ENCODE data around the gene MANBA. TPM values are rescaled to one million over a fixed set of nuclear protein-coding genes. Genes with fewer than 3 reads are reported as not detected.

The MANBA gene
- total RNA-seq, 3 donors from 2014 or later (not counting 1 experiment from before 2014, with no cell fraction given), result 38.1 to 43.2 (median 40.8) TPM

- H3K36me3 ChIP-seq (ENCODE audit: control insufficient read depth, insufficient read depth, low read length), result peaks cover 61% of the 10 kb centered on the region
- Mint-ChIP-seq H3K27me3 (ENCODE audit: low read depth in 2 of 2) (no peaks in the 10 kb centered on the region), H3K27ac (peak overlapping the region in 1 of 2 donors; percentile 72), H3K9me3 (no peaks in the 10 kb centered on the region), H3K36me3 (peaks cover 5% of the 10 kb centered on the region), H3K4me3 (no peak overlapping the region), H3K4me1 (peaks cover 69 to 80% of the 10 kb centered on the region in 2 donors)
- no peak overlapping the region for H3K4me3 ChIP-seq (ENCODE audit: low read length)
- no peak overlapping the region for H3K27ac ChIP-seq (ENCODE audit: low read length)
- H3K4me1 ChIP-seq (ENCODE audit: control insufficient read depth, insufficient read depth, low read length), result peaks cover 16% of the 10 kb centered on the region
- no peaks in the 10 kb centered on the region for H3K9me3 ChIP-seq (ENCODE audit: control insufficient read depth, insufficient read depth, low read length)
- intact Hi-C loops (cut with micrococcal nuclease), result loop anchor here (2.0 kb wide), 1 partner anchor 17 kb away; no protein-coding TSS in a partner anchor
- DNase-seq (no peak), ATAC-seq (no peak)
- no peaks in the 10 kb centered on the region for H3K27me3 ChIP-seq (ENCODE audit: control insufficient read depth, insufficient read depth, low read length)
- 100% methylated on average over 1 of the region's 2 CpGs for WGBS (ENCODE audit: insufficient coverage)
- TF ChIP-seq CTCF (IDR thresholded peaks at IDR 0.05), result no peak
Observed at GRCh38 chr4:102808009-102808408, 47.2 kb upstream of the MANBA start.

GRCh38 chr4:102807345-102807744 is 46.6 kb upstream of the MANBA start:
- Mint-ChIP-seq H3K36me3 (peaks cover 7% of the 10 kb centered on the region), H3K4me1 (peaks cover 69 to 79% of the 10 kb centered on the region in 2 donors), H3K9me3 (no peaks in the 10 kb centered on the region), H3K27me3 (ENCODE audit: low read depth in 2 of 2) (no peaks in the 10 kb centered on the region), H3K27ac (peak overlapping the region in 1 of 2 donors; percentile 72), H3K4me3 (no peak overlapping the region)
- no peaks in the 10 kb centered on the region for H3K27me3 ChIP-seq (ENCODE audit: control insufficient read depth, insufficient read depth, low read length)
- H3K4me3 ChIP-seq (ENCODE audit: low read length), result no peak overlapping the region
- H3K4me1 ChIP-seq (ENCODE audit: control insufficient read depth, insufficient read depth, low read length), result peaks cover 15% of the 10 kb centered on the region
- intact Hi-C loops (cut with micrococcal nuclease), result no loop called here
- TF ChIP-seq CTCF (IDR thresholded peaks at IDR 0.05), result no peak
- 80% methylated on average over 1 of the region's 1 CpG for WGBS (ENCODE audit: insufficient coverage)
- no peak for DNase-seq
- no peaks in the 10 kb centered on the region for H3K9me3 ChIP-seq (ENCODE audit: control insufficient read depth, insufficient read depth, low read length)
- no peak overlapping the region for H3K27ac ChIP-seq (ENCODE audit: low read length)
- H3K36me3 ChIP-seq (ENCODE audit: control insufficient read depth, insufficient read depth, low read length), result peaks cover 66% of the 10 kb centered on the region
- ATAC-seq, result no peak

GRCh38 chr4:102799816-102800215 is 39.0 kb upstream of the MANBA start:
- Histone ChIP-seq H3K4me3 (ENCODE audit: low read length) (no peak overlapping the region), H3K27ac (ENCODE audit: low read length) (no peak overlapping the region), H3K9me3 (ENCODE audit: control insufficient read depth, insufficient read depth, low read length) (no peaks in the 10 kb centered on the region), H3K4me1 (ENCODE audit: control insufficient read depth, insufficient read depth, low read length) (no peaks in the 10 kb centered on the region), H3K27me3 (ENCODE audit: control insufficient read depth, insufficient read depth, low read length) (no peaks in the 10 kb centered on the region), H3K36me3 (ENCODE audit: control insufficient read depth, insufficient read depth, low read length) (peaks cover 86% of the 10 kb centered on the region)
- no peak for TF ChIP-seq CTCF (IDR thresholded peaks at IDR 0.05)
- H3K27me3 Mint-ChIP-seq (ENCODE audit: low read depth in 2 of 2), result no peaks in the 10 kb centered on the region
- intact Hi-C loops (cut with micrococcal nuclease), result no loop called here
- DNase-seq, result no peak
- H3K4me3 Mint-ChIP-seq, result no peak overlapping the region
- H3K36me3 Mint-ChIP-seq, result peaks cover 15% of the 10 kb centered on the region
- H3K9me3 Mint-ChIP-seq, result no peaks in the 10 kb centered on the region
- 97% methylated on average over 2 of the region's 2 CpGs for WGBS (ENCODE audit: insufficient coverage)
- no peak for ATAC-seq
- peak overlapping the region; percentile 67 to 70 for H3K27ac Mint-ChIP-seq
- H3K4me1 Mint-ChIP-seq, result peaks cover 34 to 35% of the 10 kb centered on the region in 2 donors

- DNase-seq (no peak), ATAC-seq (no peak)
- H3K27me3 ChIP-seq (ENCODE audit: control insufficient read depth, insufficient read depth, low read length), result no peaks in the 10 kb centered on the region
- no peaks in the 10 kb centered on the region for H3K9me3 ChIP-seq (ENCODE audit: control insufficient read depth, insufficient read depth, low read length)
- no peak overlapping the region for H3K4me3 Mint-ChIP-seq
- no peaks in the 10 kb centered on the region for H3K27me3 Mint-ChIP-seq (ENCODE audit: low read depth in 2 of 2)
- intact Hi-C loops (cut with micrococcal nuclease), result no loop called here
- H3K4me1 Mint-ChIP-seq, result peaks cover 21 to 37% of the 10 kb centered on the region in 2 donors
- H3K4me1 ChIP-seq (ENCODE audit: control insufficient read depth, insufficient read depth, low read length), result no peaks in the 10 kb centered on the region
- 97% methylated on average over 2 of the region's 2 CpGs for WGBS (ENCODE audit: insufficient coverage)
- no peaks in the 10 kb centered on the region for H3K36me3 Mint-ChIP-seq
- H3K4me3 ChIP-seq (ENCODE audit: low read length), result no peak overlapping the region
- H3K27ac Mint-ChIP-seq, result peak overlapping the region in 1 of 2 donors; percentile 25
- H3K27ac ChIP-seq (ENCODE audit: low read length), result no peak overlapping the region
- H3K9me3 Mint-ChIP-seq, result no peaks in the 10 kb centered on the region
- no peak for TF ChIP-seq CTCF (IDR thresholded peaks at IDR 0.05)
- H3K36me3 ChIP-seq (ENCODE audit: control insufficient read depth, insufficient read depth, low read length), result peaks cover 49% of the 10 kb centered on the region
Observed at GRCh38 chr4:102794999-102795398, 34.2 kb upstream of the MANBA start.
